Nephron progenitor cell (in vitro differentiated cells): ENCODE results near the gene SUPT4H1.

ENCODE experiments used
- DNase-seq: peaks from one replicate; pipeline ENCODE4 v3.0.0; 2021
- H3K27ac Mint-ChIP-seq: 2 replicates; pipeline ENCODE4 v1.8.0; 2021; ENCODE audit warnings: mild to moderate bottlenecking, moderate library complexity, mixed read lengths
- H3K27me3 Mint-ChIP-seq: 2 replicates; pipeline ENCODE4 v1.8.0; 2021; ENCODE audit warnings: mild to moderate bottlenecking, low read depth, mixed read lengths; ENCODE audit not compliant: poor library complexity
- H3K36me3 Mint-ChIP-seq: 2 replicates; pipeline ENCODE4 v1.8.0; 2021; ENCODE audit warnings: low read depth, mixed read lengths
- H3K4me1 Mint-ChIP-seq: 2 replicates; pipeline ENCODE4 v1.8.0; 2021; ENCODE audit warnings: mixed read lengths
- H3K4me3 Mint-ChIP-seq: 2 replicates; pipeline ENCODE4 v1.8.0; 2021; ENCODE audit warnings: mild to moderate bottlenecking, moderate library complexity, mixed read lengths
- H3K9me3 Mint-ChIP-seq: 2 replicates; pipeline ENCODE4 v1.8.0; 2021; ENCODE audit warnings: mild to moderate bottlenecking, moderate library complexity, mixed read lengths
- CTCF ChIP-seq: fragments of 200-600 bp; sonication (generic); IDR thresholded peaks from 2 replicates; pipeline ENCODE4 v1.5.0; 2021; ENCODE audit warnings: antibody characterized with exemption

Gene SUPT4H1

DNA sequence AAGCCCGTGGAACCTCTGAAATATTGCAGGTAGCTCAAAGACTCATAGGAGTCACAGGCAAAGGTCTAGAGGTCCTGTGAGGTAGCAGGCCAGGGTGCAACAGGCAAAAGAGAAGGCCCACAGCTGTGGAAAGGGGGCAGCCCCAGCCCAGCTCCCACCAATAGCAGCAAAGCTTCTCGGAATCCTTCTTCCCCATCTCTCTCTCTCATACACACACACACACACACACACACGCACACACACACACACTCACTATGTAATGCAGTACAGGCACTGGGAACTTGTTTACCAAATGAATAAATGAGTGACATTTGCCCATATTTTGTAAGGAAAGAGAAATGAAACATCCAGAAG, 16.8 kb upstream of the SUPT4H1 start:
- no peaks in the 10 kb centered on the region for H3K36me3 Mint-ChIP-seq
- H3K9me3 Mint-ChIP-seq: no peaks in the 10 kb centered on the region
- H3K4me3 Mint-ChIP-seq: no peak overlapping the region
- peaks cover 38% of the 10 kb centered on the region for H3K4me1 Mint-ChIP-seq
- TF ChIP-seq CTCF: no peak
- DNase-seq: no peak
- peaks cover 4% of the 10 kb centered on the region for H3K27me3 Mint-ChIP-seq
- peak overlapping the region; percentile 71 for H3K27ac Mint-ChIP-seq

DNA sequence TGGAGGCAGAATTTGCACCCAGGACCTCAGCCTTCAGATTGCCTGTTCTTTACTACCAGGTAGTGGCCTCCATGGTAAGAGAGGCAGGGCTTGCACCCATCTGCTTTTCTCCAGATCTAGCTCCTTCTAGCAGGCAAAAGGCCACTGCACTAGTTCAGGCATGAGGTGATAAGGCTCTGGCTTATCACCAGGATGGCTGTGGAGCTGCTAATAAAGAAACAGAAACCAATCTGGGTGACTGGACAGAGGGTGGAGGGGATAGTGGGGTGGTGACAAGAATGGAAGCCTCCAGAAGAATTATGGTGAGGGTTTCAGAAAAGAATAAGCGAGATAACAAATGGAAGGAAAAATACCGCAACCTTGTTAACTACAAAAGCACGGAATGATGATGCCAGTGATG, 15.5 kb upstream of the SUPT4H1 start:
- H3K9me3 Mint-ChIP-seq: no peaks in the 10 kb centered on the region
- no peak for DNase-seq
- no peaks in the 10 kb centered on the region for H3K36me3 Mint-ChIP-seq
- H3K27ac Mint-ChIP-seq: no peak overlapping the region
- no peak overlapping the region for H3K4me3 Mint-ChIP-seq
- H3K4me1 Mint-ChIP-seq: peaks cover 52% of the 10 kb centered on the region
- peaks cover 8% of the 10 kb centered on the region for H3K27me3 Mint-ChIP-seq
- no peak for TF ChIP-seq CTCF

DNA sequence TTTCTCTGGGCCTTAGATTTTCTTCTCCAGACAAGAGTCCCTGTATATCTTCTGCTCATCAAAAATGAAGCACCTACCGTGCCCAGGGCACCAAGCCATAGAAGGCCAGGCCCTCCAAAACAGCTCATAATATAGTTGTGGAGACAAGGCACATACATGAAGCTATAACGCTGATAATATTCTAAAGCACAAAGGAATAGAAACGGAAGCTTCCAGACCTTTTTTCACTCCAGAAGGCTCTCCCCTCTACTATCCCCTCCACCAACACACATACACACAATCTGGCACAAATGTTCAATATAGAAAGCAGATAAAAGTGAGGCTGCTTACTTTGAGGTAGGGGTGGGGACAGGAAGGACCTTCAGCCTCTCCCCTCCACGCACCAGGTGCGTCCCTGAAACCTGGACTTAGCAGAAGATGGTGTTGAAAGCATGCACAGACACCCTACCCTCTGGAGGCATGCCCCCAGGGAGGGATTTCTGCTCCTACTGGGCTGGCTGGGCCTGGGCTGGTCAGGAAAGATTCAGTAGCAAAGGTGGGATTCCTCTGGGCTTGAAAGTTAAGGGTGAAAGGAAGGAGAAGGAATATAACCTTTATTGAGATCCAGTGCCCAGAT, 14.1 kb upstream of the SUPT4H1 start:
- no peaks in the 10 kb centered on the region for H3K36me3 Mint-ChIP-seq
- peaks cover 4% of the 10 kb centered on the region for H3K27me3 Mint-ChIP-seq
- peak overlapping the region; percentile 80 for H3K27ac Mint-ChIP-seq
- no peak for DNase-seq
- H3K4me1 Mint-ChIP-seq: peaks cover 65% of the 10 kb centered on the region
- TF ChIP-seq CTCF: no peak
- no peak overlapping the region for H3K4me3 Mint-ChIP-seq
- H3K9me3 Mint-ChIP-seq: no peaks in the 10 kb centered on the region

DNA sequence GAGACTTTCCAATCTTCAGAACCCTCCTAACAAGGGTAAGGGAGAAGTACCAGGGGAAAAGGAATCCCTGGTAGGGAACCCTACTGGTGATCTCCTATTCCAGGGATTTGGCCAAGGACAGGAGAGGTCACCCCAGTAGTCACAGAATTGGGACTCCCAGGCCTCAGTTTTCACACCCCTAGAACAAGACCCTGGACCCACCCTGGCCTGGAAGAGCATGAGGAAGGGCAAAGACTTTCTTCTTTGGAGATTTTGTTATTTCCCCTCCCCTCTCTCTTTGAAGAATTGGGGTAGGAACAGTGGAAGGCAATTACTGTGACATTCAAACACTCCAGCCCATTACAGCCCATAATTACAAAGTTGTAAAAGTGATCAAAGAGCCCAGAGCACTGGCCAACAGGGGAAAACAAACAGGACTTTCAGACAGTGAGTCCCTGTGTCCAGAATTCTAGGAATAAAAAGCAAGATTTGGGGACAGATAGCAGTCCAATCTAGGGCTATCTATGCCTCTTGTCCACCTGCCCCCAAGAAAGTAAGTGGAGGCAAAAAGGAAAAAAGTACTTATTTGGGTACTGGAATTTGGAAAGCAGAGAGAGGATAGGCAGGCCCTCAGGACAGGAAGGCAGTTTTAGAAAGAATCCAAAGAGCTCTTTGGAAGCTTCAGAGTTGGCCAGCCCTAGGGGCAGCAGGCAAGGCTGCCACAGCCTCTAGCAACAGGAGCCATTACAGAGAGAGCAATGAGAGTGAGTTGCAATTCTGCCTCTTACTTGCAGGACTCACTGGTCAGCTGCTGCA, 13.4 kb upstream of the SUPT4H1 start:
- Mint-ChIP-seq H3K27ac (peak overlapping the region; percentile 80), H3K36me3 (no peaks in the 10 kb centered on the region), H3K27me3 (peaks cover 4% of the 10 kb centered on the region), H3K4me3 (no peak overlapping the region), H3K9me3 (no peaks in the 10 kb centered on the region), H3K4me1 (peaks cover 65% of the 10 kb centered on the region)
- TF ChIP-seq CTCF: no peak
- DNase-seq: no peak

DNA sequence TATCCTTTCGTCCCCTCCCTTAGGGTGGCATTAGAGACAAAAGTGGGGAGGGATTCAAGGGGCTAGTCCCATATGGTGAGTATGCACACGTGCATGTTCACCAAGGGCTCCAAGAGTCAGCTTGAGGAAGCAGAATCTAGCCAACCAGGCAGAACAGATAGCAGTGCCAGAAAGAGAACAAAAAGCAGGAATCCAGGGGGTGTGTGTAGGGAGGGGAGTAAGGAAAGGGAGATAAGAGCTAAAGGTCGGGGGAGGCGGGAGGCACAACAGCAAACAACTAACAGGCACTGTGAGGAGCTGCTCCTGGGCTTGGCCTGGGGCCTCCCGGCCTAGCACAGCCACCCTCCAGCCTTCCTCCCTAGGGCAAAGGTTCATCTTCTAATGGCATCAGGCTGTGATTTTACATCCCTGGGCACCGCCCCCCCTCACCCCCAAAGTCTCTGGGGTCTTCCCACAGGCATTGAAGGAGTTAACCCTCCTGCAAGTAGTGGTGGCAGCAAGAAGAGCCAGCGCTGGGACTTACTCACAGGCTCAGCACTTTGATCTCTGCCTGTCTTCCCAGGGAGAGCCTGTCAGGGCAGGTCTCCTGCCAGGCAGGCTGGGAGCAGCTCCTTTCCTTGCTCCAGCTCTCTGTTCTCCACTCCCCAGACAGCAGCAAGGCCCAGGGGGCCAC, 12.4 kb upstream of the SUPT4H1 start:
- H3K27me3 Mint-ChIP-seq: peaks cover 4% of the 10 kb centered on the region
- no peaks in the 10 kb centered on the region for H3K9me3 Mint-ChIP-seq
- TF ChIP-seq CTCF: no peak
- peaks cover 61% of the 10 kb centered on the region for H3K4me1 Mint-ChIP-seq
- peak overlapping the region; percentile 80 for H3K27ac Mint-ChIP-seq
- H3K4me3 Mint-ChIP-seq: no peak overlapping the region
- no peaks in the 10 kb centered on the region for H3K36me3 Mint-ChIP-seq
- peak; percentile 19 for DNase-seq
